Panc1 (cell line): Measurements from ENCODE around the gene HNF1B. TPM values are rescaled to one million over a fixed set of nuclear protein-coding genes. Genes with fewer than 3 reads are reported as not detected.

ENCODE experiments used
- ATAC-seq: fragments of 200-7000 bp; cut with Tn5 transposase; 2 replicates; pipeline ENCODE4 v1.9.1; 2020; ENCODE audit warnings: mild to moderate bottlenecking, moderate library complexity
- BruUV-seq: library from RNA; stranded (reverse); fragments of 400-500 nt; replicated peaks from 2 replicates; lab custom pipeline; 2021; lab: Mats Ljungman, UMichigan
- CTCF ChIA-PET: fragments of 300-600 bp; sonication (Branson Sonifier 250); formaldehyde crosslinking; loops from one replicate; lab custom pipeline; 2022; ENCODE audit warnings: antibody characterized with exemption; lab: Charles Lee
- POLR2A ChIA-PET: fragments of 300-600 bp; sonication (Branson Sonifier 250); formaldehyde crosslinking; loops from one replicate; lab custom pipeline; 2022; ENCODE audit warnings: antibody characterized with exemption; lab: Charles Lee
- DNase-seq: peaks from one replicate; pipeline ENCODE4 v3.0.0-alpha.2; 2010; ENCODE audit warnings: low read depth, low spot score
- H3K27ac ChIP-seq: 2 replicates; pipeline ENCODE4 v1.5.1; 2011; ENCODE audit warnings: mild to moderate bottlenecking, low read length, inconsistent platforms
- H3K27me3 ChIP-seq: fragments of 200-500 bp; sonication (Bioruptor generic); 2 replicates; pipeline ENCODE4 v1.6.0; 2014; ENCODE audit warnings: low read length, inconsistent platforms; ENCODE audit not compliant: control insufficient read depth, insufficient read depth
- H3K36me3 ChIP-seq: fragments of 200-500 bp; sonication (Bioruptor generic); 2 replicates; pipeline ENCODE4 v1.5.1; 2014; ENCODE audit warnings: inconsistent platforms, mild to moderate bottlenecking, low read length, moderate library complexity; ENCODE audit not compliant: control insufficient read depth, insufficient read depth
- H3K4me1 ChIP-seq: 2 replicates; pipeline ENCODE4 v1.5.1; 2011; ENCODE audit warnings: inconsistent platforms, mild to moderate bottlenecking, low read length, moderate library complexity; ENCODE audit not compliant: control insufficient read depth, insufficient read depth
- H3K4me3 ChIP-seq, 2 experiments: 2 replicates each; pipeline ENCODE4 v1.5.1; 2011 to 2012; ENCODE audit warnings: low read depth in 2 of 2, low read length in 2 of 2, mild to moderate bottlenecking in 2 of 2, inconsistent platforms in 1 of 2, moderate library complexity in 1 of 2
- H3K9me3 ChIP-seq: fragments of 200-500 bp; sonication (Bioruptor generic); 2 replicates; pipeline ENCODE4 v1.5.1; 2014; ENCODE audit warnings: low read depth, mild to moderate bottlenecking, inconsistent platforms, low read length, moderate library complexity; ENCODE audit not compliant: control insufficient read depth, insufficient read depth
- CTCF ChIP-seq: fragments of 450-650 bp; IDR thresholded peaks from 2 replicates; pipeline ENCODE4 v1.5.1; 2017; ENCODE audit warnings: mild to moderate bottlenecking
- POLR2AphosphoS5 ChIP-seq: IDR thresholded peaks from 2 replicates; pipeline ENCODE4 v1.6.1; 2012; ENCODE audit warnings: mild to moderate bottlenecking, low read depth, low read length, moderate library complexity
- REST ChIP-seq, 2 experiments: IDR thresholded peaks; 2 replicates each; pipeline ENCODE4 v1.6.1; 2011 to 2012; ENCODE audit warnings: low read depth in 2 of 2, control low read depth in 1 of 2, low read length in 1 of 2, mild to moderate bottlenecking in 1 of 2, moderate library complexity in 1 of 2; ENCODE audit not compliant: insufficient read depth in 1 of 2
- SIN3A ChIP-seq: IDR thresholded peaks from 2 replicates; pipeline ENCODE4 v1.6.1; 2012; ENCODE audit warnings: low read depth, mild to moderate bottlenecking, low read length, moderate library complexity, borderline replicate concordance; ENCODE audit not compliant: insufficient read depth
- TCF7L2 ChIP-seq: IDR thresholded peaks from 2 replicates; pipeline ENCODE4 v1.6.1; 2011; ENCODE audit warnings: mild to moderate bottlenecking, low read depth, low read length, inconsistent platforms
- in situ Hi-C: cut with HindIII; loops from 2 replicates; pipeline ENCODE4 v1.10.0; 2016; ENCODE audit warnings: low sequenced_read_pairs, low pct_unique_long_range_greater_than_20kb
- intact Hi-C: fragments of 100-400 bp; cut with micrococcal nuclease; formaldehyde crosslinking; loops from one replicate; pipeline ENCODE4 v1.10.0; 2022; ENCODE audit not compliant: unreplicated experiment
- total RNA-seq: library from RNA; stranded (reverse); gene quantifications from one replicate; pipeline ENCODE4 v1.2.1, GENCODE V29; 2021; ENCODE audit not compliant: unreplicated experiment

The HNF1B gene
- total RNA-seq, 1 experiment from 2014 or later: not detected

GRCh38 chr17:37714897-37715296 is 30.0 kb downstream of the HNF1B start:
- intact Hi-C loops (no loop called here), in situ Hi-C loops (no loop called here)
- Histone ChIP-seq H3K4me3 (no peak overlapping the region), H3K9me3 (no peaks in the 10 kb centered on the region), H3K27me3 (no peaks in the 10 kb centered on the region), H3K27ac (no peak overlapping the region), H3K4me1 (peaks cover 11% of the 10 kb centered on the region), H3K36me3 (no peaks in the 10 kb centered on the region)
- ChIA-PET POLR2A (no interaction called here), CTCF (no interaction called here)
- TF ChIP-seq POLR2AphosphoS5 (no peak), TCF7L2 (no peak), REST (IDR thresholded peaks at IDR 0.05; ENCODE audit: insufficient read depth in 1 of 2, low read depth in 2 of 2, low read length in 1 of 2) (no peak), CTCF (no peak), SIN3A (no peak)
- DNase-seq: no peak
- no peak for ATAC-seq
- no TSS peak for BruUV-seq

GRCh38 chr17:37713624-37714023 is 31.2 kb downstream of the HNF1B start:
- Histone ChIP-seq H3K4me1 (peaks cover 11% of the 10 kb centered on the region), H3K4me3 (no peak overlapping the region), H3K36me3 (no peaks in the 10 kb centered on the region), H3K9me3 (no peaks in the 10 kb centered on the region), H3K27me3 (no peaks in the 10 kb centered on the region), H3K27ac (no peak overlapping the region)
- ChIA-PET POLR2A (no interaction called here), CTCF (no interaction called here)
- intact Hi-C loops: no loop called here
- BruUV-seq: no TSS peak
- DNase-seq (no peak), ATAC-seq (no peak)
- TF ChIP-seq TCF7L2: no peak
- no peak for TF ChIP-seq SIN3A
- TF ChIP-seq POLR2AphosphoS5: no peak
- no peak for TF ChIP-seq CTCF
- no peak for TF ChIP-seq REST (IDR thresholded peaks at IDR 0.05; ENCODE audit: insufficient read depth in 1 of 2, low read depth in 2 of 2, low read length in 1 of 2)
- in situ Hi-C loops: no loop called here
